HG03558 (cell line): ENCODE results near the gene ACO2.

Source experiments
- ATAC-seq: cut with Tn5 transposase; IDR thresholded peaks from one replicate; pipeline ENCODE4 v1.9.1; 2021; ENCODE audit warnings: moderate number of reproducible peaks; ENCODE audit not compliant: unreplicated experiment; ENCODE audit errors: extremely low read depth

ACO2 gene

GRCh38 chr22:41517172-41518047 is 48.5 kb downstream of the ACO2 start:
- ATAC-seq: no peak

GRCh38 chr22:41518048-41518347 is 49.1 kb downstream of the ACO2 start:
- ATAC-seq: no peak

GRCh38 chr22:41521126-41521525 is 52.2 kb downstream of the ACO2 start:
- ATAC-seq: no peak

GRCh38 chr22:41522813-41523212 is 53.9 kb downstream of the ACO2 start:
- no peak for ATAC-seq

GRCh38 chr22:41523464-41524221 is 54.7 kb downstream of the ACO2 start:
- no peak for ATAC-seq

GRCh38 chr22:41524251-41524661 is 55.3 kb downstream of the ACO2 start:
- no peak for ATAC-seq

GRCh38 chr22:41524809-41525449 is 56.0 kb downstream of the ACO2 start:
- ATAC-seq: no peak

GRCh38 chr22:41525450-41526225 is 56.7 kb downstream of the ACO2 start:
- no peak for ATAC-seq

- no peak for ATAC-seq
Measured at GRCh38 chr22:41526226-41526829, 57.4 kb downstream of the ACO2 start.

- ATAC-seq: no peak
Measured at GRCh38 chr22:41526830-41527799, 58.2 kb downstream of the ACO2 start.

- ATAC-seq: no peak
Measured at GRCh38 chr22:41528132-41528766, 59.3 kb downstream of the ACO2 start.

GRCh38 chr22:41528938-41529561 is 60.1 kb downstream of the ACO2 start:
- no peak for ATAC-seq

GRCh38 chr22:41530890-41531714 is 62.2 kb downstream of the ACO2 start:
- ATAC-seq: no peak

- no peak for ATAC-seq
Measured at GRCh38 chr22:41531715-41532477, 63.0 kb downstream of the ACO2 start.

GRCh38 chr22:41532908-41533825 is 64.2 kb downstream of the ACO2 start:
- ATAC-seq: no peak
